ENCODE data around the gene FAM83F. TPM values are rescaled to one million over a fixed set of nuclear protein-coding genes. Genes with fewer than 3 reads are reported as not detected.

Gene FAM83F
- total and polyA plus RNA-seq, 10 of the 15 experiments (the other 5 are each of a cell fraction or from before 2014, with no cell fraction given): 0.01 to 0.05 (median 0.01) TPM; not detected in 7

GRCh38 chr22:40088818-40089217 lies 94.1 kb downstream of the FAM83F start (continued):
- TF ChIP-seq EED (IDR thresholded peaks at IDR 0.05; ENCODE audit: low read depth) (no peak), TARDBP (IDR thresholded peaks at IDR 0.05; ENCODE audit: borderline replicate concordance) (no peak)

Other genes with a start within 250 kb of the FAM83F start
- 0.11 and 0.23 TPM in 2 replicates for gene ENTHD1, start 101.2 kb upstream of the FAM83F start, total RNA-seq (2014; rRNA removed)
- 0.22 and 0.28 TPM in 2 replicates for gene ENTHD1, start 101.2 kb upstream of the FAM83F start, total RNA-seq (2014; rRNA removed; fragmentation: Illumina TruSeq; extraction: Trizol)
- gene ENTHD1, start 101.2 kb upstream of the FAM83F start, total RNA-seq (2021): 0.15 and 0.21 TPM in 2 replicates
- gene ENTHD1, start 101.2 kb upstream of the FAM83F start, polyA plus RNA-seq (2011; rRNA removed): 0.52 and 0.73 TPM in 2 replicates
- gene ENTHD1, start 101.2 kb upstream of the FAM83F start, polyA plus RNA-seq (2014; fragmentation: Illumina TruSeq; extraction: Trizol): 0.13 and 0.49 TPM in 2 replicates
- gene ENTHD1, start 101.2 kb upstream of the FAM83F start, polyA plus RNA-seq (2014; fragmentation: Nextera tagmentation; extraction: Ambion mirVana): under 1 TPM; 0.13 to 0.24 TPM
- 0.09 TPM in 2 replicates for gene ENTHD1, start 101.2 kb upstream of the FAM83F start, polyA plus RNA-seq (2014; rRNA removed)
- under 1 TPM in 1 of 2 experiments, not detected in 1; 0.21 TPM for gene ENTHD1, start 101.2 kb upstream of the FAM83F start, polyA plus RNA-seq (2016; fragmentation: Nextera tagmentation; extraction: Ambion mirVana)
- gene GRAP2, start 93.9 kb upstream of the FAM83F start, total RNA-seq (2014; rRNA removed): 61.0 and 68.1 TPM in 2 replicates
- gene GRAP2, start 93.9 kb upstream of the FAM83F start, total RNA-seq (2014; rRNA removed; fragmentation: Illumina TruSeq; extraction: Trizol): 30.2 and 31.6 TPM in 2 replicates
- 68.8 and 77.8 TPM in 2 replicates for gene GRAP2, start 93.9 kb upstream of the FAM83F start, total RNA-seq (2021)
- gene GRAP2, start 93.9 kb upstream of the FAM83F start, polyA plus RNA-seq (2011; rRNA removed): 59.1 and 79.1 TPM in 2 replicates
- gene GRAP2, start 93.9 kb upstream of the FAM83F start, polyA plus RNA-seq (2014; fragmentation: Illumina TruSeq; extraction: Trizol): 30.1 and 37.5 TPM in 2 replicates
- 1 to 10 TPM; 3.3 to 5.4 TPM for gene GRAP2, start 93.9 kb upstream of the FAM83F start, polyA plus RNA-seq (2014; fragmentation: Nextera tagmentation; extraction: Ambion mirVana)
- gene GRAP2, start 93.9 kb upstream of the FAM83F start, polyA plus RNA-seq (2014; rRNA removed): 63.7 and 65.8 TPM in 2 replicates
- gene GRAP2, start 93.9 kb upstream of the FAM83F start, polyA plus RNA-seq (2016; fragmentation: Nextera tagmentation; extraction: Ambion mirVana): 10 to 100 TPM; 59.0 to 60.2 TPM
- gene TMA7B, start 34.6 kb upstream of the FAM83F start, total RNA-seq (2014; rRNA removed): 1.5 and 2.1 TPM in 2 replicates
- gene TMA7B, start 34.6 kb upstream of the FAM83F start, total RNA-seq (2014; rRNA removed; fragmentation: Illumina TruSeq; extraction: Trizol): 2.6 and 2.7 TPM in 2 replicates
- gene TMA7B, start 34.6 kb upstream of the FAM83F start, total RNA-seq (2021): 1.6 and 2.2 TPM in 2 replicates
- gene TMA7B, start 34.6 kb upstream of the FAM83F start, polyA plus RNA-seq (2011; rRNA removed): 2.9 and 3.7 TPM in 2 replicates
- gene TMA7B, start 34.6 kb upstream of the FAM83F start, polyA plus RNA-seq (2014; fragmentation: Illumina TruSeq; extraction: Trizol): 0.14 and 0.87 TPM in 2 replicates
- gene TMA7B, start 34.6 kb upstream of the FAM83F start, polyA plus RNA-seq (2014; fragmentation: Nextera tagmentation; extraction: Ambion mirVana): 1 to 10 TPM in 1 of 2 experiments, under 1 TPM in 1; 0.33 to 1.6 TPM
- 1.3 TPM in 2 replicates for gene TMA7B, start 34.6 kb upstream of the FAM83F start, polyA plus RNA-seq (2014; rRNA removed)
- 1 to 10 TPM; 1.6 to 2.0 TPM for gene TMA7B, start 34.6 kb upstream of the FAM83F start, polyA plus RNA-seq (2016; fragmentation: Nextera tagmentation; extraction: Ambion mirVana)
- 15.5 and 15.9 TPM in 2 replicates for gene TNRC6B, start 183.0 kb downstream of the FAM83F start, total RNA-seq (2014; rRNA removed)
- gene TNRC6B, start 183.0 kb downstream of the FAM83F start, total RNA-seq (2014; rRNA removed; fragmentation: Illumina TruSeq; extraction: Trizol): 16.9 and 19.3 TPM in 2 replicates
- 29.6 and 31.5 TPM in 2 replicates for gene TNRC6B, start 183.0 kb downstream of the FAM83F start, total RNA-seq (2021)
- 10.0 and 12.3 TPM in 2 replicates for gene TNRC6B, start 183.0 kb downstream of the FAM83F start, polyA plus RNA-seq (2011; rRNA removed)
- gene TNRC6B, start 183.0 kb downstream of the FAM83F start, polyA plus RNA-seq (2014; fragmentation: Illumina TruSeq; extraction: Trizol): 7.6 and 10.6 TPM in 2 replicates
- 10 to 100 TPM in 1 of 2 experiments, 1 to 10 TPM in 1; 3.6 to 25.3 TPM for gene TNRC6B, start 183.0 kb downstream of the FAM83F start, polyA plus RNA-seq (2014; fragmentation: Nextera tagmentation; extraction: Ambion mirVana)
- 7.9 and 8.4 TPM in 2 replicates for gene TNRC6B, start 183.0 kb downstream of the FAM83F start, polyA plus RNA-seq (2014; rRNA removed)
- gene TNRC6B, start 183.0 kb downstream of the FAM83F start, polyA plus RNA-seq (2016; fragmentation: Nextera tagmentation; extraction: Ambion mirVana): 10 to 100 TPM; 24.4 to 32.8 TPM

All from GM12878 (cell line).